Thoracic aorta (tissue), 2 donors: ENCODE measurements around the gene PKN1. TPM values are rescaled to one million over a fixed set of nuclear protein-coding genes. Genes with fewer than 3 reads are reported as not detected.

Experiments
- ATAC-seq: fragments of 150-250 bp; one replicate; pipeline ENCODE4 v1.8.0; 2017; ENCODE audit warnings: low read depth; ENCODE audit not compliant: insufficient number of reproducible peaks, low FRiP score
- DNase-seq: peaks from one replicate; pipeline ENCODE4 v3.0.0-alpha.2; 2020; ENCODE audit warnings: low spot score
- H3K27ac ChIP-seq, 2 donors: fragments of 200-600 bp; sonication (generic); 1 replicate in 1 of 2; 2 replicates in 1 of 2; pipeline ENCODE4 v1.5.1; 2016; ENCODE audit warnings: mild to moderate bottlenecking in 2 of 2, moderate library complexity in 2 of 2
- H3K27me3 ChIP-seq: fragments of 200-600 bp; sonication (generic); replicated peaks from 2 replicates; pipeline ENCODE4 v1.6.0; 2016; ENCODE audit warnings: mild to moderate bottlenecking; ENCODE audit not compliant: insufficient read depth
- H3K36me3 ChIP-seq: fragments of 200-600 bp; sonication (generic); one replicate; pipeline ENCODE4 v1.5.1; 2016
- H3K4me1 ChIP-seq, 2 donors: fragments of 200-600 bp; sonication (generic); 1 replicate in 1 of 2; 2 replicates in 1 of 2; pipeline versions ENCODE4 v1.5.1 to v1.6.0; 2016; ENCODE audit warnings: low read depth in 2 of 2, mild to moderate bottlenecking in 1 of 2; ENCODE audit not compliant: control insufficient read depth in 1 of 2
- H3K4me3 ChIP-seq: fragments of 200-600 bp; sonication (generic); 2 replicates; pipeline ENCODE4 v1.5.1; 2016; ENCODE audit warnings: mild to moderate bottlenecking
- H3K9me3 ChIP-seq: fragments of 200-600 bp; sonication (generic); 2 replicates; pipeline ENCODE4 v1.5.1; 2016
- total RNA-seq, 2 donors: library from RNA; depleted of rRNA; stranded (reverse); fragments of >200 nt; gene quantifications; one replicate each; pipeline versions ENCODE4 v1.1.0 to v1.2.3, GENCODE V29; 2016
- TF ChIP-seq, protein P1 (sequence below): fragments of 200-600 bp; sonication (generic); IDR thresholded peaks from one replicate; pipeline ENCODE4 v1.5.1; 2019; ENCODE audit warnings: antibody characterized with exemption

The PKN1 gene
- total RNA-seq, 2 donors from 2014 or later, result 93.8 to 139 TPM

DNA sequence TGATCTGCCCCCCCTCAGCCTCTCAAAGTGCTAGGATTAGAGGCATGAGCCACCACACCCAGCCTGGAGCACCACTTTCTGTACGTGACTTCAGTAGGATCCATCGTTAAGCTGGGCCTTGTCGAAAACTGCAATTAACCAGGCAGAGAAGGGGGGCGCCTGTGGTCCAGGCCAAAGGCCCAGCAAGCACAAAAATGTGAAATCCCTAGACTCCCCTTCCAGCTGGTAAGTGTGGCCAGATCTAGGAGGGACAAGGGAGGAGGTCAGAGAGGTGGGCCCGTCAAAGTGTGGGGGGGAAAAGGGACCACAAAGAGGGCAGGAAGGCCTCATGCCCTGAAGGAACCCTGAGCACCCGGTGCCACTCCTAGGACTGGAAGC is 27.7 kb upstream of the PKN1 start:
- Histone ChIP-seq H3K9me3 (no peaks in the 10 kb centered on the region), H3K27ac (peak overlapping the region; percentile 71 to 73), H3K4me3 (no peak overlapping the region), H3K27me3 (no peaks in the 10 kb centered on the region), H3K36me3 (peaks cover 76% of the 10 kb centered on the region), H3K4me1 (peaks cover 0 to 23% of the 10 kb centered on the region in 2 donors)
- no peak for DNase-seq
- TF ChIP-seq, protein P1, sequence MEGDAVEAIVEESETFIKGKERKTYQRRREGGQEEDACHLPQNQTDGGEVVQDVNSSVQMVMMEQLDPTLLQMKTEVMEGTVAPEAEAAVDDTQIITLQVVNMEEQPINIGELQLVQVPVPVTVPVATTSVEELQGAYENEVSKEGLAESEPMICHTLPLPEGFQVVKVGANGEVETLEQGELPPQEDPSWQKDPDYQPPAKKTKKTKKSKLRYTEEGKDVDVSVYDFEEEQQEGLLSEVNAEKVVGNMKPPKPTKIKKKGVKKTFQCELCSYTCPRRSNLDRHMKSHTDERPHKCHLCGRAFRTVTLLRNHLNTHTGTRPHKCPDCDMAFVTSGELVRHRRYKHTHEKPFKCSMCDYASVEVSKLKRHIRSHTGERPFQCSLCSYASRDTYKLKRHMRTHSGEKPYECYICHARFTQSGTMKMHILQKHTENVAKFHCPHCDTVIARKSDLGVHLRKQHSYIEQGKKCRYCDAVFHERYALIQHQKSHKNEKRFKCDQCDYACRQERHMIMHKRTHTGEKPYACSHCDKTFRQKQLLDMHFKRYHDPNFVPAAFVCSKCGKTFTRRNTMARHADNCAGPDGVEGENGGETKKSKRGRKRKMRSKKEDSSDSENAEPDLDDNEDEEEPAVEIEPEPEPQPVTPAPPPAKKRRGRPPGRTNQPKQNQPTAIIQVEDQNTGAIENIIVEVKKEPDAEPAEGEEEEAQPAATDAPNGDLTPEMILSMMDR, result no peak
- ATAC-seq, result no peak

DNA sequence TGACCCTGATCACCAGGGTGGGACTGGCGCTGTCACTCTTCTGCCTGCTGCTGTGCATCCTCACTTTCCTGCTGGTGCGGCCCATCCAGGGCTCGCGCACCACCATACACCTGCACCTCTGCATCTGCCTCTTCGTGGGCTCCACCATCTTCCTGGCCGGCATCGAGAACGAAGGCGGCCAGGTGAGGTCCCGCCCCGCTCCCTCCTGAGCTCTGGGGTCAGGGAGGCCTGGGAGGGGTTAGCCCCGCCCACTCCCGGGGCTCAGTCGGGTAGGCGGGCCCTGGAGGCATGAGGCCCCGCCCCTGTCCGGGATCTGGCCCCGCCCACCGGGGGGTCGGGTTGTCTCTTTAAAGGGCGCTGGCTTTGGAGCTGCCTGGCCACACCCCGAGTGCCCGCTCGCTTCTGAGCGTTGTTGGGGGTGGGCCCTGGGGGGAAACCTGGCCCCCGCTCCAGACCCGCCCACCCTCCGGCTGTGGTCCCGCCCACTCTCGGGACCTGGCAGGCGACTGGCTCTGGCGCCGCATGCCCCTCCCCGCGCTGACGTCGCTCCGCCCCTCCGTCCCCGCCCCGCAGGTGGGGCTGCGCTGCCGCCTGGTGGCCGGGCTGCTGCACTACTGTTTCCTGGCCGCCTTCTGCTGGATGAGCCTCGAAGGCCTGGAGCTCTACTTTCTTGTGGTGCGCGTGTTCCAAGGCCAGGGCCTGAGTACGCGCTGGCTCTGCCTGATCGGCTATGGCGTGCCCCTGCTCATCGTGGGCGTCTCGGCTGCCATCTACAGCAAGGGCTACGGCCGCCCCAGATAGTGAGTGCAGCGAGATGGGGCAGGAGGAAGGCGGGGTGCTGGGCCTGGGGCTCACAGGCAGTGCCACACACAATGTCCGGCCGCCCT is 27.1 kb upstream of the PKN1 start:
- peak; percentile 33 for ATAC-seq
- TF ChIP-seq, protein P1, result peak; percentile 96
- Histone ChIP-seq H3K36me3 (peaks cover 80% of the 10 kb centered on the region), H3K4me1 (peaks cover 0 to 20% of the 10 kb centered on the region in 2 donors), H3K4me3 (peak overlapping the region; percentile 16), H3K27me3 (no peaks in the 10 kb centered on the region), H3K9me3 (no peaks in the 10 kb centered on the region), H3K27ac (peak overlapping the region; percentile 71 to 73)
- no peak for DNase-seq

DNA sequence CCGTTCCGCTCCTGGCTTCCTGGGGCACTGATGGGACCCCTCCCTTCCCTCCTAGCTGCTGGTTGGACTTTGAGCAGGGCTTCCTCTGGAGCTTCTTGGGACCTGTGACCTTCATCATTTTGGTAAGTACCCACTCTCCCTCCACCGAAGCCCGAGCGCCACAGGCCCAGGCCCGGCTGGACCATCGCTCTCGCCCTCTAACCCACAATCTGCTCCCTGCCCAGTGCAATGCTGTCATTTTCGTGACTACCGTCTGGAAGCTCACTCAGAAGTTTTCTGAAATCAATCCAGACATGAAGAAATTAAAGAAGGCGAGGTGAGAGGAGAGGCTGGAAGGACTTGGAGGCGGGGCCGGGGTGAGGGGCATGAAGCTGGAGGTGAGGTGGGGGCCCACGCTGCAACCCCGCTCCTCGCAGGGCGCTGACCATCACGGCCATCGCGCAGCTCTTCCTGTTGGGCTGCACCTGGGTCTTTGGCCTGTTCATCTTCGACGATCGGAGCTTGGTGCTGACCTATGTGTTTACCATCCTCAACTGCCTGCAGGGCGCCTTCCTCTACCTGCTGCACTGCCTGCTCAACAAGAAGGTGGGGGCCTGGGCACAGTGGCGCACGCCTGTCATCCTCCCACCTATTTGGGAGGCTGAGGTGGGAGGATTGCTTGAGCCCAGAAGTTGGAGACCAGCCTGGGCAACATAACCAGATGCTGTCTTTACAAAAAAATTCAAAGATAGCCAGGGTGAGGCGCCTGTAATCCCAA is 26.3 kb upstream of the PKN1 start:
- DNase-seq (no peak), ATAC-seq (no peak)
- H3K36me3 ChIP-seq, result peaks cover 79% of the 10 kb centered on the region
- H3K4me1 ChIP-seq, result peaks cover 0 to 12% of the 10 kb centered on the region in 2 donors
- H3K27ac ChIP-seq, result peak overlapping the region; percentile 46 to 71
- no peaks in the 10 kb centered on the region for H3K9me3 ChIP-seq
- H3K27me3 ChIP-seq, result no peaks in the 10 kb centered on the region
- TF ChIP-seq, protein P1, result no peak
- H3K4me3 ChIP-seq, result no peak overlapping the region

DNA sequence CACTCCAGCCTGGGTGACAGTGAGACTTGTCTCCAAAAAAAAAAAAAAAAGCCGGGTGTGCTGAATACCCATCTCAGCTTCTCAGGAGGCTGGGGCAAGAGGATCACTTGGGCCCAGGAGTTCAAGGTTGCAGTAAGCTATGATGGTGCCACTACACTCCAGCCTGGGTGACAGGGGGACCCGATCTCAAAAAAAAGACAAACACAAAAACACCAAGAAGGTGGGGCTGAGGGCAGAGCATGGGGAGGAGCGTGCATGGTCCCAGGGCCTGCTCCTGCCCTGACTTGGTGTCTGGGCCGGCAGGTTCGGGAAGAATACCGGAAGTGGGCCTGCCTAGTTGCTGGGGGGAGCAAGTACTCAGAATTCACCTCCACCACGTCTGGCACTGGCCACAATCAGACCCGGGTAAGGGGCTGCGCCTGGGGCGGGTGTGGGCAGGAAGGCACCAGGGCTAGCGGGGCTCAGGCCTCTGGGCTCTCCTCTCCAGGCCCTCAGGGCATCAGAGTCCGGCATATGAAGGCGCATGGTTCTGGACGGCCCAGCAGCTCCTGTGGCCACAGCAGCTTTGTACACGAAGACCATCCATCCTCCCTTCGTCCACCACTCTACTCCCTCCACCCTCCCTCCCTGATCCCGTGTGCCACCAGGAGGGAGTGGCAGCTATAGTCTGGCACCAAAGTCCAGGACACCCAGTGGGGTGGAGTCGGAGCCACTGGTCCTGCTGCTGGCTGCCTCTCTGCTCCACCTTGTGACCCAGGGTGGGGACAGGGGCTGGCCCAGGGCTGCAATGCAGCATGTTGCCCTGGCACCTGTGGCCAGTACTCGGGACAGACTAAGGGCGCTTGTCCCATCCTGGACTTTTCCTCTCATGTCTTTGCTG is 25.3 kb upstream of the PKN1 start:
- no peak overlapping the region for H3K4me3 ChIP-seq
- H3K27me3 ChIP-seq, result no peaks in the 10 kb centered on the region
- DNase-seq (no peak), ATAC-seq (no peak)
- H3K27ac ChIP-seq, result no peak overlapping the region
- H3K4me1 ChIP-seq, result peaks cover 0 to 10% of the 10 kb centered on the region in 2 donors
- TF ChIP-seq, protein P1, result no peak
- H3K9me3 ChIP-seq, result no peaks in the 10 kb centered on the region
- peaks cover 76% of the 10 kb centered on the region for H3K36me3 ChIP-seq
